GM11168 (cell line): Measurements from ENCODE around the gene MPP3.

Experiments used
- in situ Hi-C: fragments of 300-500 bp; cut with MboI; formaldehyde crosslinking; loops from one replicate; pipeline ENCODE4 v1.12.0; 2022; ENCODE audit warnings: low sequenced_read_pairs; ENCODE audit not compliant: unreplicated experiment

MPP3 gene

GRCh38 chr17:43755389-43755875 lies 77.5 kb downstream of the MPP3 start:
- in situ Hi-C loops: no loop called here

DNA sequence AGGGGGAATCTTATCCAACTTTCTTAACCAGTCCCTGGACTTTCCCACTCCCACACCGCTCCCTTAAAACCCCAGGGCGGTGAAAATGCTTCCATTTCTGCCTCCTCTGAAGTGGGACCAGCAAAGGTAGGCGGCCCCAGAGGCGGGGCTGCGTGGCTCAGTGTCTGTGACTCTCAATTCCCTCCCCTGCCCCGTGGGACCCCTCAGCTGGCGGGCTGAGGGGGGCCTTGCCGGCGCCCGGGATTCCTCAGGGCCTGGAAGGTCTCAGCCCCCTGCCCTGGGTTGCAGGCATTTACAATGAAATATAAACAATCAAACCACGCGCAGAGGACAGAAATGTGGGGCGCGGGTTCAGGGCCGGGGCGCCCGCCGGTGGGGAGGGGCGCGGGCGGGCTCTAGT lies 78.0 kb downstream of the MPP3 start:
- in situ Hi-C loops: no loop called here

GRCh38 chr17:43753493-43754129 lies 79.3 kb downstream of the MPP3 start:
- in situ Hi-C loops: no loop called here
